GM19468 (cell line): ENCODE data around the gene MAB21L1.

Experiments used
- ATAC-seq: cut with Tn5 transposase; IDR thresholded peaks from one replicate; pipeline ENCODE4 v1.9.1; 2021; ENCODE audit warnings: mild to moderate bottlenecking, moderate library complexity, moderate number of reproducible peaks; ENCODE audit not compliant: unreplicated experiment; ENCODE audit errors: extremely low read depth

MAB21L1 gene

DNA sequence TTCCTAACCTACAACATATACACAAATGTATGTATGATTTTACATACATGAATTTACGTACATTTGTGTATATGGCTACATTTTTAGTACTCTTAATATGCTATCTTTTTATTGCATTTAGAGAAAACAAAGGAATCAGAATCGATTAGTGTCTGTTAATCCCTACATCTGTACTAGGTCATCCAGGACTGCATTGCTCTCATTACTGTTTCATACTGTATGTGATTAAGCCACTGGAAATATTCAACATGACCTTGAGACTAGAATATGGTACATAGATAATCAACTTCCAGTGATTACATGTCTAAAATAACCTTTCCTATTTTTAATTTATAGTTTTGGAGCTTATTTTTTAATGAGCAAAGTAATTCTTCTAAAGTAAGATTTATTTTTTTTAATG lies 5.3 kb upstream of the MAB21L1 start:
- no peak for ATAC-seq

DNA sequence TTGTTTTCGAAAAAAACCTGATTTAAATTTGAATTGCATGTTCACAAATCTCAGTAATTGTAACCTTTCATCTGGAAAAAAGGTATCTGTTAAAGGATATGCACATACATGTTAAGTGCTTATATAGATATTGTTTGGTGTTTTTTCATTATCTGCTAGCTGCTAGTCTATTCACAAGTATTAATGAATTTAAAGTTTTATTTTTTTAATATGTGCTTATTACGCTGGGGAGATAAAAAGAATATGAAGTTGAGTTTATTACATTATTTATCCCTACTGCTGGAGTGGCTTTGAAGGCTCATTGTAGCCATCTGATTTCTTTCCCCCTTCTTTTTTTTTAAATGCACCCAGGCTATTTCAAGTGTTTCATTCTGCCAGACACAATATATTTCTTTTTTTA lies 3.9 kb upstream of the MAB21L1 start:
- no peak for ATAC-seq

DNA sequence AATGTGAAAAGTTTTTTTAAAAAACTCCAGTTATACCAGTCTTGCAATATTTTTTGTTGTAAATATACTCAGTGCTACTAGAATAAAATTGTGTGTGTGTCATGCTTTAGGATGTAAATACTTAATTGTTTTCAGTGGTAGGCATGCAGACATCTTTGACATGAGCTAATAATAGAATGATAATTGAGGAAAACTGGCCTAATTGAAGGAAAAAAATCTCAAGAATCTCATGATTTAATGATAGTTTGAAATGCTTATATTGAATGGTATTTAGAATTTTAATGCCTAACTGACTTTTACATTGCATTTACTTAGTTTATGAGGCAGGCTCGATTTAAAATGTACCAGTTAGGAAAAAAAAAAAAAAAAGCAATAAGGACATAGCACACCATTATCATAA lies 3.2 kb upstream of the MAB21L1 start:
- no peak for ATAC-seq

DNA sequence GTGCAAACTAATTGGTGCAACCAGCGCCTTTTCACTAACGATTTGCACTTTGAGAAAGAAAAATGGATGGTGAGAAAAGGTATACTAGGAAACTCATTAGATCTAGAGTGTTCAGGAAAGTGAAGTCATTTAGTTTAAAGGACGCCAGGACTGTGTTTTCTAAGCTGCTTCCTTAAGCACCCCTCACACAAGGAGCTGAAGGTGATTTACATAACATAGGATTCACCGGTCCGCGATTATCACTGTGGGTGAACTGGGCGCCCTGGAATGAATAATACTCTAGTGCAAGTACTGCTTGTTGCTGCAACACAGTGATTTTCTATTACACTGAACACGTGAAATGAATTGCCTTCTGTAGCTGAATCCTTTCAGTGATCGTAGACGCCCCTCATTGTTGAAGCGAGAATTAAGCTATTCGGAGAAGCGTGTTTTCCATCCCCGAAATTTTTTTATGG lies 2.6 kb upstream of the MAB21L1 start:
- no peak for ATAC-seq

DNA sequence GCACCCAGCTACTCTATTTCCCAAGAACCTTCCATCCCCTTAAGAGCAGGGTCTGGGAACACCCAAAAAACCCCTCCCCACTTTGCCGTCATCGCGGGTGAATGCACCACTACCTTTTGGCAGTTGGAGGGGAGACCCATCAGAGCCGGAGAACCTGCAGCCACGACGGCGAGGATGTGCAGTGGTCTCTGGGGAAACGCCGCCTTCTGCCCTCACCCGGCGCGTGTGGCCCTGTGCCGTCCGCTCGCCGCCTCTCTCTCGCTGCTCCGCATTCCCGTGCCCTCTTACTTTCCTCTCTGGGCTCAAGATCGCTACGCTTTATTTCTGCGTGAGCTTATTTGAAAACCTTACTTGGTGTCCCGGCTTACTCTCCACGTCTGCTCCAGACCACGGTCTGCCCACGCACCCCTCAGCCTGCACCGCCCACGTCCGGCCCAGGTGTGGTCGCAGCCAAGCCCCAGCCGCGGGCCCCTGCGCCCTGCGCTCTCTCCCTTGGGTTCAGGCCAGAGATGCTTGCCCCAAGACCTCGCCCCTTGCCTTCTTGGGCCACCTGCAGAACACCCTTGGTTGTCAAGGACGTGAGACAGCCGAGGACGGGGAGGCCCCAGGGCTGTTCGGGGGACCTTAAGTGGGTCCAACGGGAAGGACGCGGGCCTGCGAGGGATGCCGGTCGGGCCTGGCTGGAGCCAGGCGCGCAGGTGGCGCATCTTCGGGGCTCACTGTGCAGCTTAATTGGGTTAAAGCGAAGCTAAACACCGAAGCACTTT lies 2.0 kb upstream of the MAB21L1 start:
- ATAC-seq = no peak

DNA sequence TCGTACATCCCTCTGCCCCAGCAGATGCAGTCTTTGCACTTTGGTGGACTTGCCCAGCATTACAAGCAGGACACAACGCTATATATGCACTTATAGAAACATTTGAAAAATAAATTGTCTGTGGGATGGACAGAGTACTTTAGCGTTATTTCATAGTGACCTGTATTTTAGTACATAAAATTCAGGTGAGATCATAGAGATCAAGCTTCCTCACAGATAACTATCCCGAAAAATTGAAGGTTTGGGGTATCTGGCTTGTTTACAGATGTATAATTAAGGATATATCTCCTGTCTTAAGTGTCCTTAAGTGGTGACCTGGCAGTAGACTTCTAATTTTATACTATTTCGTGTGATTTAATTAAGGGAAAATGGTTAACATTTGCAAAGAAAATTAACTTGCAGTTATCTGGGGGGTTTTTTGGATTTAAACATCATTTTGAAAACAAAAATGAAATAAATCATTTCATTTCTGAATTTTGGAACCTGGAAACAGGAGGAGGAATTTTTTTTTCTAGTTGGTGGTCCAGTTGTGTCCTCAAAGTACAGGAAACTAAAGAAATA lies 977 bp upstream of the MAB21L1 start:
- no peak for ATAC-seq

DNA sequence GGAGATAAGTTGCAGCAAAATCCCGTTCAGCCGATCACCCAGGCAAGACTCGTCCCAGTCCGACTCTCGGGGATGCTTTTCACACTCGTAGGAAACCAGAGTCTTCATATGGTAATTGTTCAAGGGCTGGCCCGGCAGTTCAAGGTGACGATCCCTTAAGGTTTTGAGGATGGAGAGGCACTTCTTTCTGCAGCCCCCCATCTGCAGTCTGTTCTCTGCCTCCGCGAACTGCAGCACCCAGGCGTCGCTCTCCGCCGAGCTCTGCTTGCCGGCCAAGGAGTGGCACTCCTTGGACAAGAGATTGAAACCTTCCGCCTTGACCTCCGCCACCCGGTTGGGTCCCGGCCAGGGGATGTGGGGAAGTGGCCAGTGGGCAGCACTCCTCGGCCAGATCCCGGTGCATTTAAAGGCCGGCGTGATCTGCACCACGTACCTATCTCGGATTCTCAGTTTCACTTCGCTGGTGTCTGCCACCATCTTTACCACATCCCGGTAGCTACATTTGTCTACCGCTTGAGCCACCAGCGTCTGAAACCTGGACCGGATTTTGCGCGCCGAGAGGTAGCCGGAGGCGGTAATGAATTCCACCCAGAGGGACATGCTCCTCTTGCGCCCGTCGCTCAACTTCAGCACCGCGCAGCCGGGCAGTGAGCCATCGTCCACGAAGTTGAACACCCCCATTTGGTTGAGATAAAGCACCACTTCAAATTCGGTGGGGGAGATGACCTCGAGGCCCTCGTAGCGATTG lies 1.1 kb downstream of the MAB21L1 start:
- ATAC-seq = no peak

DNA sequence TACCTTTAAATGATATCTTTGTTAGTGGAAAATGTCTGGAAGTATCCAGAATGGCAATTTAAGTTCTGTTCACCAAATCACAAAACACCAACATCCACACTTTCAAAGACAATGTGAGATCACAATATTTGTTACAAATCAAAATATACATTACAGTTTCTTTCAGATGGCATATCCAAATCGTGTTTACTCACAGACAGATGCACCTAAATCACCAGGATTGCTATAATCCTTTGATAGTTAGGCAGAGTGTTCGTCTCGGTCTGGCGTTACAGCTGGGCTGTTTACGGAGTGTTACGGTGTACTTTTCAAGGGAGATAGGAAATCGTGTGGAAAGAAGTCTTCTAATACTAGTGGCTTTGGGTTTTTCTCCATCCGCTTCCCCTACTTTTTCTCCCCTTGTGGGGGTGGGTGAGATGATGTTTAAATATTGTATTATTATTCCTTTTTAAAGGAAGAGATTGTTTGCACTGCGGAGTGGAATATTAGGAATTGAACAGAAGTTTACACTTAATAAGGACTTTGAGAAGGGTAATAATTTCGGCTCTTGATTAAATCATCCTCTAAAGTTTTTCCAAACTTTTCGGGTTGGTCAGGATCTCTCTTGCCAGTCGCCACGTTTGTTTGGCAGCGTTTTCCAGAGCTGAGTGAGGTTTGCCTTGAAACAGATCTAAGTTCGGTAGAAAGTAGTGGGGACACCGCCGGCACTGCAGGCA lies 1.8 kb downstream of the MAB21L1 start:
- ATAC-seq = no peak

DNA sequence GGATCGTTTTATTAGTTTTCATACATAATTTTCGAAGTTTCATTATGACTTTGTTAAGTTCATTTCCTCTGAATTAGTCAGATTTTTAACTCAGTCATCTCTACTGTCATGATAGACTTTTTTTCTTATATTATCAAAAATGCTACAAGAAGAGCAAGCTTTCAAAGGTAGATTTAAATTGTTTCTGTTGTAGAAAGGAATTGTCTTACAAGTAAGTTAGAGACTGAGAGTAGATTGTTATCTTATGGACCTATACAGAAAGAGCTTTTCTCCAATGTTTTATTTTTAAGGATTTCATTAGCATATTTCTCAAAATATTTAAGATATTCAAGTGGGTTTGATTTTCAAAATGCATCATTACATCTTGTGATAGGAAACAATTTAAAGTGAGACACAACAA lies 2.7 kb downstream of the MAB21L1 start:
- no peak for ATAC-seq

DNA sequence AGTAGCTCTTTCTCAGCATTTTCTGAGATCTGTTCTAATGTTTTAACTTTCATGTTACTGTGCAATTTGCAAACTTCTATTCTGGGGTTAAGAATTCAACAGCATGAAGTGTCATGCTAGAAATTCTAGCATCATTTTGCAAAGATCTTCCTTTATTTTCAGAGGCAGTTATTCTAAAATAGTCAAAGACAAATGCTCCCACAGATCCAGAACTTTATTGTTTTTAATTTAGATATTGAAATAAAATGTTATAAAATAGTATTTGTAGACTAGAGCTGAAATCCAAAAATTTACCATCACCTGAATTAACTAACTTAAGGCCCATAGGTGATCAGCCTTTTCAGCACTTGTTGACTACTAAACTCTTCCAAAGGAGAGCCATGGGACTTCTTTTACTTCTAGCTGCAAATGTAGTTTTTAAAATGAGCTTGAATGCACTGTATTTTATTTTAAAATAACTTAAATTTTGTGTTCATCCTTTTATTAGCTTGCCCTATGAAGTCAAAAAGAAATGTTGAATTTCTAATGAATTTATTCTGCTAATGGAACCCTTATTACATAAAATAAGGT lies 3.2 kb downstream of the MAB21L1 start:
- no peak for ATAC-seq

DNA sequence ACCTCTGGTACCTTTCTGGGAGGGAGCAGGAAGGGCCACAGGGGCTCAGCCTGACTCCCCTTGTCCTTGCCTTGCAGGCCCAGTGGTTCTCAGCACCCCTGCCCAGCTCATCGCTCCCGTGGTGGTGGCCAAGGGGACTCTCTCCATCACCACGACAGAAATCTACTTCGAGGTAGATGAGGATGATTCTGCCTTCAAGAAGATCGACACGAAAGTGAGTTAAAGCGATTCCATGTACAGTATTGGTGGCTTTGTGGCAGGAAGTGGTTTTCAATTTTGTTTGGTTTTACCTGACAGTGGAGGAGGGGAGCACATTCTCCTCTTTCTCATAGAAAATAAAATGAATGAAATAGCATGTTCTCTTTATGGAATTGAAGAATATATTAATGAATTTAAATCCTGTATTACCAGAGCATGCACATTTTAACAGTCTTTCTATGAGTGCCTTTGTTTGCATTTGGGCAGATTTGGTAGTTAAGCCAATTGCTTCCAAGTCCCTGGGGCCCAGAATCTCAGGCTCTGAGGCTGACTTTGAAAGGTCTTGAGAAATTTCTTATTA lies 4.1 kb downstream of the MAB21L1 start:
- no peak for ATAC-seq

DNA sequence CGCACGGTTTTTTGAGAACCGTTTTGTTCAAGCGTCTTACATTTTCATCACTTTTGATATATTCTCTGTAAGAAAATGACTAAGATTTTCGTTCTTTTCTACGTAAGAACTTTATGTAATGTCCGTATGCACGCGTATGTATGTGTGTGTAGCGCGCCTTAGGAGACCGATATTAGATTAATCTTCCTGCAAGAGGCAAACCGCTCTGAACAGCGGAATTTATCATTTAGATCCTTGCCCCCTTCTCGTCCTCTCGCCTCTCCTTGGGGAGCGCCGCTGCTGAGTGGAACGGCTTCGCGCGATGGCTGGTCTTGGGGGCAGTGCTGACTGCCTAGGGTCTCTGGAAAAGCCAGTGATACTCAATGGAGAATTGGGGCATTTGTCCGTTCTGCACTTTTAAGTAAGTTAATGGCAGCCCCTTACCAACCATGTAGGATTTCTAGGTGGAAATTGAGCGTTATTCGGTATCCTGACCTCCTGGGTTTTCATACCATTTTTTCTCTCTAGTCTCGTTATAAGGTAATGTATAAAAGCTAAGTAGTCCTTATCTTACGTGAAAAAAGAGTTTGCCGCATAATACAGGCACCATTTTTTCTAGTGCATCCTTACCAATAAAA lies 4.7 kb downstream of the MAB21L1 start:
- ATAC-seq = no peak

DNA sequence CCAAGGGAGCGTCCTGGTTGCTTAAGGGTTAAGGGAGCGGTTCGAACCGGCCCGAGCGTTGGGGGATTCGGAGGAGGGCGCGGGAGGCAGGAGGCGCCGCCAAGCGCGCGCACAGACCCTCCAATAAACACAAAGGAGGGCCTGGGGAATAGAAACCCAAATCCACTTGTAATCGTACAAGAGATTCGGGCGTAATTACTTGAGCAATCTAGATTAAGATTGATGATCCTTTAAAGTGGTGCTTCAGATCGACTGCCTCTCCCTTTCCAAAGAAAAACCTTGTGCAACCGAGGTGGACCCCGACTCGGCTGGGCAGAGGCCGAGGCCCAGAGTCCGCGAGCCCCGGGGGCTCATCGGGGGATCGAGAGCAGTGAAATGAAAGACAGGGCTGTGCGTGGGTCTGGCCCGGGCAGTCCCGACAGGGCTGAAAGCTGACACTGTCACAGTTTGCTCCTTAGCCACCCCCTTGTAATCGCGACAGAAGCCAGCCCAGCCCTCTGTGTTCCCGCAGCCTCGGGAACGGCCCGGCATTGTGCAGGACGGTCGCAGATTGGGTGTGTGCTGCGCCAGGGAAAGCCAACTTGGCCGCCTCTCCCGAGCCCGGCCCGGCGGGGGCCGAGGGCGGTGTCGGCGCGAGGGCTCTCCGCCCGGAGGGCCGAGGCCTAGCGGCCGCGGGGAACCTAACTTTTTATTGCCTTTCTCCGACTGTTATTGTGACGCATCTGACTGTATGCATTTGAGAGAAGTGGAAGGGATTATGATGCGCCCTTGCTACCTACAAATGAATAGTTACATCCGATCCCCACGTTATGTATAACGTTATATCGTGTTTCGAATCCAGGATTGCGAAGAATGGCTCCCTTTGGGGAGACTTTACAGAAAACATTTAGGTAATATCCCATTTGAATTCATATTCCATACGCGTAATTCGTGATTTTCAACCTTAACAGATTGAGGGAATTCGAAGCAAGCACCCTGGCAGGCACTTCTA lies 5.5 kb downstream of the MAB21L1 start:
- ATAC-seq = no peak

DNA sequence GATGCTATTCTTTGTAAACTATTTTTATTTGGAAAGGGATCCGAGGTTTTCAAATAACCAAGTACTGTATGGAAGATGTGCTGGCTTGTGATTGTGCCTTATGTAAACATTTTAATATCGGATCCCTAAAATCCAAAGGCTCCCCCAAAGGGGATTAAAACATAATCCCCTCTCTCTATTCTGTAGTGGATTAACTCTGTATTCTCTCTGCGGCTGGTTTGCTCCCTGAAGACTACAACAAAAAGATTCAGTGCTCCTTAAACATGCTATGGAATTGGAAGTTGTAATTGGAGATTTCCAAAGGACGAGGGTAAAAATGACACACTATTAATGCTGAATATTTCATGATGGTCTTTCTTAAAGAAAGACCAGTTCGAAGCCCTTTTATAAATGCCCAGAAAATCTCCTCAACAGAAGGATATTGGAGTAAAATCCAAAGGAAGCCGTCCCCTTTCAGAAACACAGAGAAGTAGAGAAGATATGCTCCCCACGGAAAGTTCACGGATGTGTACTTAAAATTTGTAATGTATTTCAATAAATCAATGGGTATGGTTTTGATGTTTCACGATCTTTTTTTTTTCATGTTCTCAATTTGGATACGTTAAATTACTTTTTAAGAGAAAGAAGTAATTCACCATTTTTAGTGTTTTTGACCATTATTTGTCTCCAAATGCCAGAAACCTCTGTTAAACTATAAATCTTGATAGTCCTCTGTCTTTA lies 6.5 kb downstream of the MAB21L1 start:
- no peak for ATAC-seq

DNA sequence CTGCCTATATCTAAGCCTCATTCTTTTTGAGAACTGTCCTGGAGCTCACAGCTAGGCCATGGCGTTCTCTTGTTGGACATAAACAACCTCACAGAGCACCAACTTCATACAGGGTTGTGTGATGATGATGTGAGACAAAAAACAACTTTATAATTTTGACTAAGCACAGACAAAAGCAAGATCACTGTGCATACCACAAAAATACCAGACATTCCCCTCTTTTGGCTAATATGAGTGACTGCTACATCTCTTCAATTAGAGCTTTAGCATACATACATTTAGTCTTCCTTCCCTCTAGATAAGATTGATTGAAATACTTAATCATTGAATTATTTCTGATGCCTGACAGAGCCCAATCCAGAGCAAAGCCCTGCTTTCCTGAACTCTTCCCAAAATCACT lies 8.3 kb downstream of the MAB21L1 start:
- no peak for ATAC-seq

DNA sequence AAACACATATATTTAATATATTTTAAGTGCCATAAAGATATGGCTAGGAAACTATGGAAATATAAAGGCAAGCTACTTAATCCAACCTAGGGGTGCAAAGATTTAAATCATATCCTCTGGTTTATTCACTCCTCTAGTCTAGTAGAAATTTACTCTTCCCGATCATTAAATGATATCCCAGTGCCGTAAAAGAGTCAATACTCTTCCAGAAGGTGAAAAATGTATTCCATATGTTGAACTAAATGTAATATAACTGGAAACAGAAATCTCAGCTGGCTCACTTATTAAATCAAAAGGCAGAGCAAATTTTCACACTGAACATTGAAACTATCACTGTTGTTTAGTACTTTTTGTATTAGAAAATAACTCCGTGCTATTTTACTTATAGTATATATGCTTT lies 11.1 kb downstream of the MAB21L1 start:
- ATAC-seq = no peak

DNA sequence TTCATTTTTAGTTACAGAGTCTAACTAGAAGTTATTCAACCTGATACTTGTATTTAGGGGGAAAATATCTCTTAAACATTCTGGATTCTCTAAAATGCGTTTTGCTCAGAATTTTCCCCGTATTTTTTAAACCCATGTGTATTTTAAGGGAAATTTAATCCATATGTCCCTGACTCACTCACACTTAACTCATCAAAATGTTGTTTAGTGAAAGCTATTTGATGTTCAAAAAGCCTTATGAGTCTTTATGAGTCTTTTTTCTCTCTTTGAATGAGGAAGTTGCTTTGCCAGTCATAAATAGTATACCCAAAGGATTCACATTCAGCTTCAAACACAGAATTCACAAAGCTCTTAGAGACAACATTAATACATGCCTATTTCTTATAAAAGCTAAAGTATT lies 16.4 kb downstream of the MAB21L1 start:
- ATAC-seq = no peak

DNA sequence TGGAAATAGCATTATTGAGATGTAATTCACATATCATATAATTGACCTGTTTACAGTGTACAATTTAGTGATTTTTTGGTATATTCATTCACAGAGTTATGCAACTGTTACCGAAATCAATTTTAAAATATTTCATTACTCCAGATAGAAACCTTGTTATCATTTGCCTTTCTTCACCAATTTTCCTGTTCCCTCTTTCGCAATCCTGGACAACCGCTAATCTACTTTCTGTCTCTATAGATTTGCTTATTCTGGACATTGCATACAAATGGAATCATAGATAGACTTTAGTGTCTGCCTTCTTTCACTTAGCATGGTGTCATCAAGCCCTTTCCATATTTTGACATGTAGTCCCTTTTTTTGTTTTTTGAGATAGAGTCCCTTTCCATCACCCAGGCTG lies 19.2 kb downstream of the MAB21L1 start:
- ATAC-seq = no peak
